ENCODE measurements around the gene GTF3C1.

GTF3C1 gene

GRCh38 chr16:27414788-27415431 is 134.8 kb downstream of the GTF3C1 start:
- FAIRE-seq (peak; percentile 33), DNase-seq (ENCODE audit: extremely low spot score, insufficient read length, low read depth) (no peak)

GRCh38 chr16:27413956-27414355 is 135.8 kb downstream of the GTF3C1 start:
- DNase-seq (ENCODE audit: extremely low spot score, insufficient read length, low read depth) = no peak
- no peak for FAIRE-seq

GRCh38 chr16:27410761-27411160 is 139.0 kb downstream of the GTF3C1 start:
- DNase-seq (ENCODE audit: extremely low spot score, insufficient read length, low read depth) = no peak
- FAIRE-seq = peak; percentile 36

Measured in GM18507 (cell line).